Activated T-helper 17 cell treated with anti-CD3 and anti-CD28 coated beads, Interleukin-2, amount 50 U/mL, for 72 hours (primary cell): ENCODE measurements around the gene FASLG. TPM values are rescaled to one million over a fixed set of nuclear protein-coding genes. Genes with fewer than 3 reads are reported as not detected.

Experiments
- ATAC-seq: fragments of 150-1000 bp; cut with Tn5 transposase; replicated peaks from 2 replicates; pipeline ENCODE4 v1.10.0; 2021; ENCODE audit warnings: mild to moderate bottlenecking, moderate library complexity
- H3K27ac Mint-ChIP-seq: one replicate; pipeline ENCODE4 v1.8.0; 2022; ENCODE audit warnings: mixed read lengths
- H3K27me3 Mint-ChIP-seq: one replicate; pipeline ENCODE4 v1.8.0; 2022; ENCODE audit warnings: mixed read lengths
- H3K36me3 Mint-ChIP-seq: one replicate; pipeline ENCODE4 v1.8.0; 2022; ENCODE audit warnings: low read depth, mild to moderate bottlenecking, mixed read lengths
- H3K4me1 Mint-ChIP-seq: one replicate; pipeline ENCODE4 v1.8.0; 2022; ENCODE audit warnings: mixed read lengths
- H3K4me3 Mint-ChIP-seq: one replicate; pipeline ENCODE4 v1.8.0; 2022; ENCODE audit warnings: mild to moderate bottlenecking, mixed read lengths
- H3K9me3 Mint-ChIP-seq: one replicate; pipeline ENCODE4 v1.8.0; 2022; ENCODE audit warnings: mixed read lengths
- total RNA-seq, 2 donors: library from RNA; stranded (reverse); gene quantifications; one replicate each; pipeline ENCODE4 v1.2.3, GENCODE V29; 2022

The FASLG gene
- total RNA-seq, 2 donors from 2014 or later: 2.7 to 11.3 TPM

GRCh38 chr1:172657586-172657985 lies 1.3 kb upstream of the FASLG start:
- H3K9me3 Mint-ChIP-seq: no peaks in the 10 kb centered on the region
- no peak for ATAC-seq
- H3K36me3 Mint-ChIP-seq: peaks cover 33% of the 10 kb centered on the region
- no peak overlapping the region for H3K27ac Mint-ChIP-seq
- H3K4me3 Mint-ChIP-seq: no peak overlapping the region
- H3K4me1 Mint-ChIP-seq: peaks cover 33% of the 10 kb centered on the region
- no peaks in the 10 kb centered on the region for H3K27me3 Mint-ChIP-seq

GRCh38 chr1:172661107-172661506 lies 2.2 kb downstream of the FASLG start:
- Mint-ChIP-seq H3K27ac (peak overlapping the region; percentile 92), H3K4me1 (peaks cover 42% of the 10 kb centered on the region), H3K9me3 (no peaks in the 10 kb centered on the region), H3K36me3 (peaks cover 67% of the 10 kb centered on the region), H3K27me3 (no peaks in the 10 kb centered on the region), H3K4me3 (peak overlapping the region; percentile 83)
- no peak for ATAC-seq

GRCh38 chr1:172662464-172663109 lies 3.7 kb downstream of the FASLG start:
- peak; percentile 90 for ATAC-seq
- Mint-ChIP-seq H3K27ac (peak overlapping the region; percentile 92), H3K27me3 (no peaks in the 10 kb centered on the region), H3K9me3 (no peaks in the 10 kb centered on the region), H3K4me3 (peak overlapping the region; percentile 83), H3K4me1 (peaks cover 38% of the 10 kb centered on the region), H3K36me3 (peaks cover 82% of the 10 kb centered on the region)

DNA sequence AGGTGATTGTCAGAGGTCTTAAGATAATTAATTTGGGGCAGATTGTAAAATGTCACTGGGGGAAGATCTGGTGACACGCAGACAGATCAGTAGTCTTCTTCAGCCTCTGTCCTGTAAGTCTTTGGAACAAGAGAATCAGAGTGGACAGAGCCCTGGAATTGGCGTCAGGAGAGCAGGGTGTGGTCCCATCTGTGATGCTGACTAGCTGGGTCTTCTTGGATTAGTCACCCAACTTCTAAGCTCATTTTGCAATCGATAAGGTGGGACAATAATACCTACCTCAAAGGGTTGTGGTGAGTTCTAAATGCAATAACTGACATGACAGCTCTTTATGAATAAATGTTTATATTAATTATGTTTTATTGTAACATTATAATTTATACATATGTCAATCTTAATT lies 4.8 kb downstream of the FASLG start:
- no peaks in the 10 kb centered on the region for H3K9me3 Mint-ChIP-seq
- no peaks in the 10 kb centered on the region for H3K27me3 Mint-ChIP-seq
- H3K27ac Mint-ChIP-seq: peak overlapping the region; percentile 92
- H3K4me1 Mint-ChIP-seq: peaks cover 38% of the 10 kb centered on the region
- no peak for ATAC-seq
- peak overlapping the region; percentile 83 for H3K4me3 Mint-ChIP-seq
- peaks cover 92% of the 10 kb centered on the region for H3K36me3 Mint-ChIP-seq

DNA sequence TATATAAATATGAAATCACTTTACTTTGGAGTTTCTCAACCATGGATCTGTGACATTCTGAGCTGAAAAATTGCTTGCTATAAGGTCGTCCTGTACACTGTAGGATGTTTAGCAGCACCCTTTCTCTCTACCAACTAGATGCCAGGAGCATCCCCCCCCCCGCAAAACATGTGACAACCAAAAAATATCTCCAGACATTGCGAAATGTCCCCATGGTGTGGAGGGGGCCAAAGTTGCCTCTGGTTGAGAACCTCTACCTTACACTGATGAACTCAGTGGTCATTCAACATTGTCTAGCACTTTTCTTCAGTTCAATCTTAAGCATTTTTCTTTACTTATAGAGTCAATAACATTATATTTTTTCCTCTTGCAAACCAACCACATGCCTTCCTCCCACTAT lies 9.2 kb downstream of the FASLG start:
- ATAC-seq: no peak
- Mint-ChIP-seq H3K4me3 (no peak overlapping the region), H3K36me3 (peaks cover 65% of the 10 kb centered on the region), H3K27ac (no peak overlapping the region), H3K27me3 (no peaks in the 10 kb centered on the region), H3K9me3 (no peaks in the 10 kb centered on the region), H3K4me1 (peaks cover 38% of the 10 kb centered on the region)

GRCh38 chr1:172669011-172669410 lies 10.1 kb downstream of the FASLG start:
- peak; percentile 10 for ATAC-seq
- Mint-ChIP-seq H3K4me3 (peak overlapping the region; percentile 72), H3K36me3 (peaks cover 57% of the 10 kb centered on the region), H3K9me3 (no peaks in the 10 kb centered on the region), H3K27ac (peak overlapping the region; percentile 86), H3K27me3 (no peaks in the 10 kb centered on the region), H3K4me1 (peaks cover 34% of the 10 kb centered on the region)

GRCh38 chr1:172670316-172670715 lies 11.4 kb downstream of the FASLG start:
- peaks cover 45% of the 10 kb centered on the region for H3K36me3 Mint-ChIP-seq
- peak overlapping the region; percentile 86 for H3K27ac Mint-ChIP-seq
- ATAC-seq: peak; percentile 86
- peaks cover 39% of the 10 kb centered on the region for H3K4me1 Mint-ChIP-seq
- H3K27me3 Mint-ChIP-seq: no peaks in the 10 kb centered on the region
- no peaks in the 10 kb centered on the region for H3K9me3 Mint-ChIP-seq
- H3K4me3 Mint-ChIP-seq: peak overlapping the region; percentile 72

DNA sequence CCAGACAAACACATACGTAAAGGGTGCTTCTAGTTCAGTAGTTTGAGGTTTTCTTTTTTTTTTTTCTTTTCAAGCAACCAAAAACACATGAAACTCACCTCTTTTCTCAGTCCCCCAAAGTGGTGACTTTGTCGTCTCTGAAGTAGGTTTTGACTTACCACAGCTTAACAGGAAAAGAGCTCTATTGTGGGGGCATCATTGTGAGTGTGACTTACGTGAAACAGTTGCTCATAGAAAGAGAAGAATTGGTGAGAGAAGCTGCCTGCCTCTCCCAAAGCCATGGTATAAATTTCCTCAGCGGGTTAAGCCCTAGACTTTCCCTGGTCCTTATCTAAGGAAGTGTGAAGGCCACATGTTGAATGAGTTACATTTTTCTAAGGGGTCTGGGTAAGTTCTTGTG lies 11.9 kb downstream of the FASLG start:
- Mint-ChIP-seq H3K4me1 (peaks cover 43% of the 10 kb centered on the region), H3K27me3 (no peaks in the 10 kb centered on the region), H3K27ac (peak overlapping the region; percentile 86), H3K9me3 (no peaks in the 10 kb centered on the region), H3K36me3 (peaks cover 40% of the 10 kb centered on the region), H3K4me3 (peak overlapping the region; percentile 72)
- peak; percentile 84 for ATAC-seq

- Mint-ChIP-seq H3K36me3 (peaks cover 32% of the 10 kb centered on the region), H3K27me3 (no peaks in the 10 kb centered on the region), H3K4me1 (peaks cover 39% of the 10 kb centered on the region), H3K27ac (no peak overlapping the region), H3K9me3 (no peaks in the 10 kb centered on the region), H3K4me3 (peak overlapping the region; percentile 72)
- no peak for ATAC-seq
Measured at GRCh38 chr1:172671591-172671990, 12.7 kb downstream of the FASLG start.

DNA sequence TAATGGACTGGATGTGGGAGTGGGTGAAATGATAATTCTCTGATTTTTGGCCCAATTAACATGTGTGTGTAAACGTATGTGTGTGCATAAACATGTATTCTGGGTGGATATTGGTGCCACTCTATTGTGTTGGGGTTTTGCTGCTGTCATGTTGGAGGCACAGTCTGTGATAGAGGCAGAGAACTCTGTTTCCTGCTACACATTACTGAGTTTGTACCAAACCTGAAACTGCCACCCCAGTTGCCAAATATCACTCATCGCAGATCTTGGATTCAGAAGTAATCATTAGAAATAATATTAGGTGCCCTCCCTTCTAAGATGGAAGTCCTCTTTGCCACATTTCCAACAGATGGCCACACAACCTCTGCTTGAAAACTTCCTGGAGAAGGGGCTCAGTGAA lies 13.8 kb downstream of the FASLG start:
- Mint-ChIP-seq H3K36me3 (peaks cover 20% of the 10 kb centered on the region), H3K27me3 (no peaks in the 10 kb centered on the region), H3K4me1 (peaks cover 49% of the 10 kb centered on the region), H3K27ac (no peak overlapping the region), H3K4me3 (no peak overlapping the region), H3K9me3 (no peaks in the 10 kb centered on the region)
- ATAC-seq: no peak

DNA sequence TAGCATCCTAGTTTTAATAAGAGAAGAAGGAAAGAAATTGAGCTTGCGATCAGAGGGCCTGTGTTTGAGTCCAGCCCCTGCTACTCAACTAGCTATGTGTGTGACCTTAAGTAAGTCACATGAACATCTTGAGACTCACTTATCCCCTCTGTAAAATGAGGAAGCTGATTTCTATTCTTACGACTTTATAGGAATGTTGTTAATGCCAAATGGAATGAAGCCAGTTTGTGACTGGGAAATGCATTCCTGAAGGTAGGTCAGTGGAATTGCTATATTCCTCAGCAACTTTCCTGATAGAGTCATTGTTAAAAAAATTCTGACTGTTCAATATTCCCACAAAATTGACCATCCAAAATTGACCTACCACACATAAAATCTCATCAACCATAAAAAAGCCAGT lies 14.9 kb downstream of the FASLG start:
- H3K9me3 Mint-ChIP-seq: no peaks in the 10 kb centered on the region
- ATAC-seq: no peak
- peaks cover 54% of the 10 kb centered on the region for H3K4me1 Mint-ChIP-seq
- H3K27me3 Mint-ChIP-seq: no peaks in the 10 kb centered on the region
- no peak overlapping the region for H3K4me3 Mint-ChIP-seq
- no peak overlapping the region for H3K27ac Mint-ChIP-seq
- peaks cover 11% of the 10 kb centered on the region for H3K36me3 Mint-ChIP-seq

GRCh38 chr1:172674831-172675613 lies 16.1 kb downstream of the FASLG start:
- Mint-ChIP-seq H3K4me3 (peak overlapping the region; percentile 63), H3K27me3 (no peaks in the 10 kb centered on the region), H3K36me3 (peaks cover 4% of the 10 kb centered on the region), H3K9me3 (no peaks in the 10 kb centered on the region), H3K27ac (peak overlapping the region; percentile 80), H3K4me1 (peaks cover 52% of the 10 kb centered on the region)
- peak; percentile 35 for ATAC-seq

DNA sequence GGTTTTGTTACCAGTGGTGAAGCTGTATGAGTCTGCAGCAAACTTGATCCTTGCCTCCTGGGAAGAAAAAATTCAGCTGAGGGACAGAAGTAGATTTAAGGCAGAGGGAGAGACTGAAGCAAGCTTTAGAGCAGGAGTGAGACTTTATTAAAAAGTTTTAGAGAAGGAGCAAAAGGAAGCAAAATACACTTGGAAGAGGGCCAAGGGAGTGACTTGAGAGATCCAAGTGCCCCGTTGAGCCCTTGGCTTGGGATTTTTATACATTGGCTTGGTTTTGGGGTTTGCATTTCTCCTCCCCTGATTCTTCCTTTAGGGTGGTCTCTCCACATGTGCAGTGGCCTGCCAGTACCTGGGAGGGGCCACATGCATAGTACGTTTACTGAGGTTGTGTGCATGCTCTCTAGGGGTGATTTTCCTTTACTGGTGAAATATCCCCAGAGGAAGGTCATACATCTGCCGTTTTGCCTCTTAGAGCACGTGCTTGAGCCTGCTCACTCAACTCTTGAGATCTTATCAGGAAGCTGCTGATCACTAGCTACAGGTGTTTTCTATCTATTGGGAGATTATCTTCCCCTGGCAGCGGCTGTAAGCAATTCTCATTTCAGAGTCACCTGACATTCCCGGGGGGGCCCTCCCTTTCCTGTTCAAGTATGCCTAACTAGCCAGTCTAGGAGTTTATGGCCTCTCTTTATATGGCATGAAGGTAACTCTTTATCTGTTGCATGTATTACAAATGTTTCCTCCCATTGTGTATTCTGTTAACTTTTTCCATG lies 20.3 kb downstream of the FASLG start:
- peaks cover 48% of the 10 kb centered on the region for H3K4me1 Mint-ChIP-seq
- H3K4me3 Mint-ChIP-seq: peak overlapping the region; percentile 9
- H3K27me3 Mint-ChIP-seq: no peaks in the 10 kb centered on the region
- H3K9me3 Mint-ChIP-seq: no peaks in the 10 kb centered on the region
- H3K27ac Mint-ChIP-seq: no peak overlapping the region
- no peaks in the 10 kb centered on the region for H3K36me3 Mint-ChIP-seq
- ATAC-seq: no peak

GRCh38 chr1:172680244-172680643 lies 21.3 kb downstream of the FASLG start:
- no peaks in the 10 kb centered on the region for H3K9me3 Mint-ChIP-seq
- peaks cover 43% of the 10 kb centered on the region for H3K4me1 Mint-ChIP-seq
- no peaks in the 10 kb centered on the region for H3K36me3 Mint-ChIP-seq
- no peaks in the 10 kb centered on the region for H3K27me3 Mint-ChIP-seq
- no peak overlapping the region for H3K27ac Mint-ChIP-seq
- H3K4me3 Mint-ChIP-seq: no peak overlapping the region
- ATAC-seq: no peak
